Body of pancreas (tissue), 4 donors: ENCODE measurements around the gene ACAP2. TPM values are rescaled to one million over a fixed set of nuclear protein-coding genes. Genes with fewer than 3 reads are reported as not detected.

ENCODE experiments used
- ATAC-seq: fragments of 150-250 bp; one replicate; pipeline ENCODE4 v1.9.1; 2016
- DNase-seq, 4 donors: peaks; one replicate each; pipeline ENCODE4 v3.0.0-alpha.2; 2019
- H3K27ac ChIP-seq, 4 donors: fragments of 200-600 bp; sonication (generic); 1 replicate in 3 of 4; 2 replicates in 1 of 4; pipeline versions ENCODE4 v1.5.1 to v1.6.1; 2016 to 2019; ENCODE audit warnings: mild to moderate bottlenecking in 1 of 4, mixed read lengths in 1 of 4, moderate library complexity in 1 of 4
- H3K27me3 ChIP-seq, 2 donors: fragments of 200-600 bp; sonication (generic); one replicate each; pipeline ENCODE4 v1.6.0; 2016; ENCODE audit warnings: mild to moderate bottlenecking in 1 of 2
- H3K36me3 ChIP-seq, 2 donors: fragments of 200-600 bp; sonication (generic); replicated peaks in 1 of 2; 2 replicates each; pipeline ENCODE4 v1.5.1; 2016; ENCODE audit warnings: low read depth in 2 of 2; ENCODE audit not compliant: insufficient read depth in 1 of 2
- H3K4me1 ChIP-seq: fragments of 200-600 bp; sonication (generic); one replicate; pipeline ENCODE4 v1.6.0; 2016
- H3K4me3 ChIP-seq, 2 donors: fragments of 200-600 bp; sonication (generic); 1 replicate in 1 of 2; 2 replicates in 1 of 2; pipeline ENCODE4 v1.5.1; 2016 to 2019
- H3K9me3 ChIP-seq, 3 donors: fragments of 200-600 bp; sonication (generic); 1 replicate in 2 of 3; 2 replicates in 1 of 3; pipeline ENCODE4 v1.5.1; 2016
- CTCF ChIP-seq, 7 experiments: fragments of 450-650 bp in 4 of 7; fragments of 200-600 bp in 3 of 7; sonication (generic) in 3 of 7; IDR thresholded peaks; one replicate each; pipeline ENCODE4 v1.5.1; 2016 to 2019; ENCODE audit warnings: antibody characterized with exemption in 7 of 7
- POLR2A ChIP-seq, 3 donors: fragments of 450-650 bp; IDR thresholded peaks; one replicate each; pipeline ENCODE4 v1.6.1; 2016; ENCODE audit warnings: antibody characterized with exemption in 3 of 3, mild to moderate bottlenecking in 2 of 3
- WGBS, 2 donors: methylation state at CpG; one replicate each; pipeline ENCODE4 v1.1.5; 2017; 5-methylcytosine and 5-hydroxymethylcytosine counted together
- intact Hi-C: fragments of 100-400 bp; cut with DNase I; formaldehyde crosslinking; loops from one replicate; pipeline ENCODE4 v1.15.1; 2023
- total RNA-seq, 2 donors: library from RNA; depleted of rRNA; stranded (reverse); fragments of >200 nt; gene quantifications; one replicate each; pipeline ENCODE4 v1.1.0, GENCODE V29; 2016

Gene ACAP2
- total RNA-seq, 2 donors from 2014 or later = 25.1 to 25.9 TPM

- intact Hi-C loops = no loop called here
- H3K4me1 ChIP-seq = peaks cover 10% of the 10 kb centered on the region
- DNase-seq = no peak
- no peak overlapping the region for H3K4me3 ChIP-seq
- H3K27me3 ChIP-seq = no peaks in the 10 kb centered on the region
- 57 to 63% methylated on average over 4 of the region's 4 CpGs for WGBS, 2 donors
- TF ChIP-seq POLR2A (IDR thresholded peaks at IDR 0.05) (no peak), CTCF (IDR thresholded peaks at IDR 0.05) (no peak)
- no peaks in the 10 kb centered on the region for H3K9me3 ChIP-seq
- H3K27ac ChIP-seq = no peak overlapping the region
- no peak for ATAC-seq
- peaks cover 0 to 4% of the 10 kb centered on the region in 2 donors for H3K36me3 ChIP-seq
Measured at GRCh38 chr3:195286115-195286872, 156.5 kb downstream of the ACAP2 start.

GRCh38 chr3:195285372-195285771 is 157.4 kb downstream of the ACAP2 start:
- DNase-seq (no peak), ATAC-seq (no peak)
- no peak overlapping the region for H3K27ac ChIP-seq
- no peaks in the 10 kb centered on the region for H3K9me3 ChIP-seq
- no peak for TF ChIP-seq POLR2A (IDR thresholded peaks at IDR 0.05)
- no peak for TF ChIP-seq CTCF (IDR thresholded peaks at IDR 0.05)
- WGBS, 2 donors = 73 to 82% methylated on average over 3 of the region's 3 CpGs
- H3K36me3 ChIP-seq = peaks cover 0 to 4% of the 10 kb centered on the region in 2 donors
- H3K27me3 ChIP-seq = no peaks in the 10 kb centered on the region
- H3K4me1 ChIP-seq = peaks cover 10% of the 10 kb centered on the region
- intact Hi-C loops = no loop called here
- no peak overlapping the region for H3K4me3 ChIP-seq

- H3K4me3 ChIP-seq = no peak overlapping the region
- TF ChIP-seq CTCF (IDR thresholded peaks at IDR 0.05) = no peak
- no peak for TF ChIP-seq POLR2A (IDR thresholded peaks at IDR 0.05)
- ATAC-seq = no peak
- H3K27ac ChIP-seq = no peak overlapping the region
- 33 to 49% methylated on average over 3 of the region's 3 CpGs for WGBS, 2 donors
- DNase-seq = no peak
- H3K4me1 ChIP-seq = peaks cover 10% of the 10 kb centered on the region
- H3K27me3 ChIP-seq = no peaks in the 10 kb centered on the region
- H3K9me3 ChIP-seq = no peaks in the 10 kb centered on the region
- H3K36me3 ChIP-seq = peaks cover 0 to 4% of the 10 kb centered on the region in 2 donors
- intact Hi-C loops = no loop called here
Measured at GRCh38 chr3:195284842-195285241, 158.0 kb downstream of the ACAP2 start.

- H3K36me3 ChIP-seq = peaks cover 0 to 1% of the 10 kb centered on the region in 2 donors
- H3K4me3 ChIP-seq = no peak overlapping the region
- TF ChIP-seq CTCF (IDR thresholded peaks at IDR 0.05) (no peak), POLR2A (IDR thresholded peaks at IDR 0.05) (no peak)
- DNase-seq (no peak), ATAC-seq (no peak)
- WGBS, 2 donors = 50 to 65% methylated on average over 8 of the region's 8 CpGs
- peaks cover 10% of the 10 kb centered on the region for H3K4me1 ChIP-seq
- no peaks in the 10 kb centered on the region for H3K27me3 ChIP-seq
- no peaks in the 10 kb centered on the region for H3K9me3 ChIP-seq
- intact Hi-C loops = no loop called here
- no peak overlapping the region for H3K27ac ChIP-seq
Measured at GRCh38 chr3:195282961-195283360, 159.9 kb downstream of the ACAP2 start.
